CD4-positive, alpha-beta T cell (primary cell): Measurements from ENCODE around the gene CAMK2B. TPM values are rescaled to one million over a fixed set of nuclear protein-coding genes. Genes with fewer than 3 reads are reported as not detected.

ENCODE experiments used
- ATAC-seq: fragments of 200-7000 bp; cut with Tn5 transposase; one replicate; pipeline ENCODE4 v1.10.0; 2022; ENCODE audit warnings: mild to moderate bottlenecking; ENCODE audit not compliant: poor library complexity
- CTCF ChIA-PET: fragments of 350-600 bp; sonication (Branson Sonifier 250); formaldehyde crosslinking; loops from one replicate; lab custom pipeline; 2021; ENCODE audit warnings: antibody characterized with exemption, inconsistent platforms; lab: Charles Lee
- POLR2A ChIA-PET: fragments of 350-600 bp; sonication (Branson Sonifier 250); formaldehyde crosslinking; loops from one replicate; lab custom pipeline; 2021; ENCODE audit warnings: antibody characterized with exemption, inconsistent platforms; lab: Charles Lee
- DNase-seq, 14 experiments: peaks; one replicate each; pipeline ENCODE4 v3.0.0-alpha.2; 2013 to 2020; ENCODE audit warnings: mixed read lengths in 2 of 14
- H3K27ac ChIP-seq, 2 donors: one replicate each; pipeline versions ENCODE4 v1.5.1 to v1.7.0; 2013; ENCODE audit warnings: low read length in 2 of 2, low read depth in 1 of 2, mild to moderate bottlenecking in 1 of 2
- H3K27me3 ChIP-seq, 2 experiments: 1 replicate in 1 of 2; 2 replicates in 1 of 2; pipeline versions ENCODE4 v1.6.1 to v1.7.0; 2013; ENCODE audit warnings: low read length in 2 of 2, control low read depth in 1 of 2, mild to moderate bottlenecking in 1 of 2, moderate library complexity in 1 of 2; ENCODE audit not compliant: insufficient read depth in 2 of 2, control insufficient read depth in 1 of 2
- H3K36me3 ChIP-seq: one replicate; pipeline ENCODE4 v1.6.1; 2013; ENCODE audit warnings: low read length, control low read depth; ENCODE audit not compliant: insufficient read depth
- H3K4me1 ChIP-seq: one replicate; pipeline ENCODE4 v1.6.1; 2013; ENCODE audit warnings: low read length, control low read depth; ENCODE audit not compliant: insufficient read depth
- H3K4me3 ChIP-seq: one replicate; pipeline ENCODE4 v1.5.1; 2013; ENCODE audit warnings: mild to moderate bottlenecking, low read length, moderate library complexity
- H3K9me3 ChIP-seq, 2 experiments: 1 replicate in 1 of 2; 2 replicates in 1 of 2; pipeline versions ENCODE4 v1.6.1 to v1.7.0; 2013; ENCODE audit warnings: low read length in 2 of 2, mild to moderate bottlenecking in 2 of 2, control low read depth in 1 of 2, moderate library complexity in 1 of 2; ENCODE audit not compliant: control insufficient read depth in 1 of 2, insufficient read depth in 1 of 2
- H3K27ac Mint-ChIP-seq: one replicate; pipeline ENCODE4 v1.8.0; 2020; ENCODE audit warnings: mixed read lengths
- H3K27me3 Mint-ChIP-seq: one replicate; pipeline ENCODE4 v1.8.0; 2021; ENCODE audit warnings: mixed read lengths
- H3K36me3 Mint-ChIP-seq: one replicate; pipeline ENCODE4 v1.8.0; 2021; ENCODE audit warnings: low read depth, mixed read lengths
- H3K4me1 Mint-ChIP-seq: one replicate; pipeline ENCODE4 v1.8.0; 2021; ENCODE audit warnings: low read depth, mixed read lengths
- H3K4me3 Mint-ChIP-seq: one replicate; pipeline ENCODE4 v1.8.0; 2020; ENCODE audit warnings: mild to moderate bottlenecking, mixed read lengths
- H3K9me3 Mint-ChIP-seq: one replicate; pipeline ENCODE4 v1.8.0; 2020; ENCODE audit warnings: mixed read lengths
- CTCF ChIP-seq: fragments of 200-600 bp; IDR thresholded peaks from one replicate; pipeline ENCODE4 v1.8.0; 2022; ENCODE audit warnings: antibody characterized with exemption, mild to moderate bottlenecking
- intact Hi-C, 2 experiments: fragments of 100-400 bp; cut with DNase I in 1 of 2; cut with micrococcal nuclease in 1 of 2; formaldehyde crosslinking; loops; one replicate each; pipeline versions ENCODE4 v1.15.1 to v1.9.0; 2023 to 2025; cut with DNase I, micrococcal nuclease
- total RNA-seq, 174 experiments: library from RNA in 2 of 174; stranded (reverse) in 2 of 174; gene quantifications; one replicate each; pipeline ENCODE4 v1.2.3 and lab custom pipeline; 2021 to 2026

Gene CAMK2B
- total RNA-seq, 2 experiments from 2014 or later = not detected

DNA sequence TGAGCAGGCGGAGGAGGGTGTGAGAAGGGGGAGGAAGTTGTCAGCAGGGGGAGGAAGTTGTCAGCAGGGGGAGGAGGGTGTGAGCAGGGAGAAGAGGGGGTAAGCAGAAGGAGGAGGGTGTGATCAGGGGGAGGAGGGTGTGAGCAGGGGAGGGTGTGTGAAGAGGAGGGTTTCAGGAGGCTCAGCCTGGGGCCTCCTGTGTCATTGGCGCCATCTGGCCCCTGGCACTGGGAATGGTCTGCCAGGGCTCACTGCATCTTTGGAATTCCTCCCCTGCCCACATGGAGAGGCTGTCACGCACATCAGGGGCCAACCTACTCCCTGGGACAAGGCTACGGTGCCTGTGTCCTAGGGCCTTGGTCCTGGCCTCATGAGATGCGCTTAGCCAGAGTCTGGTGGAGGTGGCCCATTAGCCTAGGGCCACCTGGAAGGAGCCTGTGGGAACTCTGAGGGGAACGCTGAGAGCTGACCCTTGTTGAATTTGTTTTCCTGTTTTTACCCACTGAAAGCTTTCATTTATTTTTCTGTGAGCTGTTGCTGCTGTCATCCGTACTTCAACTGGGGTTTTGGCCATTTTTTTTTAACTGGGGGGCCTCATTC is 18.0 kb downstream of the CAMK2B start:
- no peaks in the 10 kb centered on the region for H3K36me3 ChIP-seq
- no peak overlapping the region for H3K4me3 Mint-ChIP-seq
- ChIA-PET CTCF (no interaction called here), POLR2A (no interaction called here)
- H3K9me3 Mint-ChIP-seq = no peaks in the 10 kb centered on the region
- DNase-seq (peak in 1 of 14 experiments; percentile 19), ATAC-seq (no peak)
- intact Hi-C loops = no loop called here
- H3K27ac ChIP-seq = no peak overlapping the region
- no peak overlapping the region for H3K27ac Mint-ChIP-seq
- H3K36me3 Mint-ChIP-seq = no peaks in the 10 kb centered on the region
- H3K27me3 Mint-ChIP-seq = peaks cover 9% of the 10 kb centered on the region
- H3K4me3 ChIP-seq = no peak overlapping the region
- no peaks in the 10 kb centered on the region for H3K4me1 Mint-ChIP-seq
- TF ChIP-seq CTCF = no peak
- H3K27me3 ChIP-seq = peaks cover 21 to 27% of the 10 kb centered on the region in 2 experiments
- peaks cover 16% of the 10 kb centered on the region for H3K4me1 ChIP-seq
- H3K9me3 ChIP-seq = peaks cover 0 to 26% of the 10 kb centered on the region in 2 experiments

- H3K9me3 Mint-ChIP-seq = no peaks in the 10 kb centered on the region
- no peak for TF ChIP-seq CTCF
- Histone ChIP-seq H3K27ac (no peak overlapping the region), H3K4me3 (no peak overlapping the region), H3K27me3 (peaks cover 21 to 27% of the 10 kb centered on the region in 2 experiments), H3K9me3 (peaks cover 0 to 26% of the 10 kb centered on the region in 2 experiments), H3K4me1 (peaks cover 16% of the 10 kb centered on the region), H3K36me3 (no peaks in the 10 kb centered on the region)
- no peak overlapping the region for H3K27ac Mint-ChIP-seq
- H3K27me3 Mint-ChIP-seq = peaks cover 8% of the 10 kb centered on the region
- H3K4me3 Mint-ChIP-seq = no peak overlapping the region
- H3K4me1 Mint-ChIP-seq = no peaks in the 10 kb centered on the region
- no peak for DNase-seq
- H3K36me3 Mint-ChIP-seq = no peaks in the 10 kb centered on the region
- ChIA-PET POLR2A (no interaction called here), CTCF (no interaction called here)
- intact Hi-C loops = no loop called here
- no peak for ATAC-seq
These were observed 18.8 kb downstream of the CAMK2B start for GRCh38 chr7:44306606-44307005.

- peaks cover 0 to 26% of the 10 kb centered on the region in 2 experiments for H3K9me3 ChIP-seq
- no peak overlapping the region for H3K4me3 ChIP-seq
- peak in 2 of 14 experiments; percentile 2 to 17 for DNase-seq
- CTCF ChIA-PET = no interaction called here
- H3K4me1 Mint-ChIP-seq = no peaks in the 10 kb centered on the region
- intact Hi-C loops = no loop called here
- H3K27me3 Mint-ChIP-seq = peaks cover 8% of the 10 kb centered on the region
- H3K4me3 Mint-ChIP-seq = no peak overlapping the region
- TF ChIP-seq CTCF = no peak
- no peaks in the 10 kb centered on the region for H3K36me3 ChIP-seq
- no peak for ATAC-seq
- peaks cover 16% of the 10 kb centered on the region for H3K4me1 ChIP-seq
- no peak overlapping the region for H3K27ac ChIP-seq
- H3K36me3 Mint-ChIP-seq = no peaks in the 10 kb centered on the region
- H3K27me3 ChIP-seq = peaks cover 21 to 24% of the 10 kb centered on the region in 2 experiments
- no peak overlapping the region for H3K27ac Mint-ChIP-seq
- H3K9me3 Mint-ChIP-seq = no peaks in the 10 kb centered on the region
- POLR2A ChIA-PET = no interaction called here
These were observed 19.6 kb downstream of the CAMK2B start for GRCh38 chr7:44305564-44306507.
